ACHN (cell line): ENCODE measurements around the gene SUGCT.

Source experiments
- DNase-seq: peaks from one replicate; pipeline ENCODE4 v3.0.0-alpha.2; 2015
- in situ Hi-C: cut with HindIII; loops from 2 replicates; pipeline ENCODE4 v1.10.0; 2017; ENCODE audit warnings: low sequenced_read_pairs, low pct_ligation_motif_present, low pct_unique_long_range_greater_than_20kb

The SUGCT gene

DNA sequence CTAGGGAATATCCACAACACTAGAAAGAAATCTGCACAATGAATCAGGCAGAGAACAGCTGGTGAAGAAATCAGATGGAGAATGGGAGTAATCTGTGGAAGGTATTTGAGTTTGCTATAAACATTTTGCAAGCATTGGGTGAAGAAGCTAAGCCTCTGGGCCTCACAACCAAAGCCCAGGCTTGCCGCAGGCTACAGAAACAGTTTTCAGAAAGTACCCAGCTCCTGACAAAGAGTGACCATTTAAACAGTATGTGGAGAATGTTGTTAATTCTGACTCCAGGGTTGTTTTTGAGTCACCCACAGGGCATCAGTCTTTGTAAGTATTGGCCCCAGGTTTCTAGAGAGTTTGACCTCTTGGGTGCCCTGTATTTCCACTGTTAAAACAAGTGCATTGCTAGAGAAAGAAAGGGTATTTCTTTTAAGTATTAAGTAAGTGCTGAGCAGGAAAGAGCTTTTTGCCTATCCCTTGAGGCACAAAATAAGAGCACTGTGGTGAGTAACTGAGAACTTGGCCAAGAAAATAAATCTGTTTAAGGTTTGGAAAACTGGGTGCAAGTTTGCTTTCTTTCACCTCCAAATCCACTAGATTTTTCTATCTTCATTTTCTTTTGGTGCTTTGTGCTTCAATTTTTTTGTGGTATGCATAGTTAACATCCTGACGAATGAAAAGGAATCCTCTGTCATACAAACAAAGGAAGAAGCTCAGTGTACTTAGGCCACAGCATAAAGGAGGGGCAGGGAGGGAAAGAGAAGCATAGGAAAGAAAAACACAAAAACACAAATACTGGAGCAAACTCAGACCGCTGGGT lies 691.8 kb downstream of the SUGCT start:
- no peak for DNase-seq
- in situ Hi-C loops: no loop called here

- in situ Hi-C loops: no loop called here
- DNase-seq: no peak
These were observed 692.6 kb downstream of the SUGCT start for GRCh38 chr7:40827222-40828085.

- in situ Hi-C loops: no loop called here
- DNase-seq: no peak
These were observed 694.1 kb downstream of the SUGCT start for GRCh38 chr7:40828686-40829600.

DNA sequence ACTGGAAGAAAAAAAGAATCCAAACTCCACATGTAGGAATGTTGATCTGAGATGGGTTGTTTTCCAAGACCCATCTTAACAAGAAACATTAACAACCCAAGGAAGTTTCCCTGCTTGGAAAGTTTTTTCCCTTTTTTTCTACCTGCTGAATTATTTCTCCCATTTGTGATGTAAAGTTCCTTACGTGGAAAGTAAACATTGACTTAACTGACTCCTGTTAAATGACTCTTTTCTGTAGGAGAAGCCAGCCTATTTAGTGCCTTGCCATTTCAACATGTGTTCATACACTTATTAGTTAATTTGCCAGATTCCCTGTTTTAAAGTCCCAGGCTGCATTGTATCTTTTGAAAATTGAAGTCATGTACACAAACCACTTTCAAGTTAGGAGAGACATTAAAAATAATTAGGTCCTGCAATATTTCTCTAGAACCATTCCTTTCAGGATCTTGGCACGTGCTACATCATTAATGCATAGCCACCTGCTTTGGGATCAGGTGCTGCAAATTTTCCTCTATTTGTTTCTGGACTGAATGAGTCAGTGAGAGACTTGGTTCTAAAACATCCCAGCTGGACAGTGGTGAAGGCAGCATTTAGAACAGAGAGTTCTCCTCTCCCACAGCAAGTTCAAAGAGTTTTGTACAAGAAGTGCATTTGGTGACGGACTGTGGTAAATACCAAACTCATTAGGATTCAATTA lies 698.5 kb downstream of the SUGCT start:
- DNase-seq: no peak
- in situ Hi-C loops: no loop called here

GRCh38 chr7:40833888-40834234 lies 699.1 kb downstream of the SUGCT start:
- in situ Hi-C loops: no loop called here

DNA sequence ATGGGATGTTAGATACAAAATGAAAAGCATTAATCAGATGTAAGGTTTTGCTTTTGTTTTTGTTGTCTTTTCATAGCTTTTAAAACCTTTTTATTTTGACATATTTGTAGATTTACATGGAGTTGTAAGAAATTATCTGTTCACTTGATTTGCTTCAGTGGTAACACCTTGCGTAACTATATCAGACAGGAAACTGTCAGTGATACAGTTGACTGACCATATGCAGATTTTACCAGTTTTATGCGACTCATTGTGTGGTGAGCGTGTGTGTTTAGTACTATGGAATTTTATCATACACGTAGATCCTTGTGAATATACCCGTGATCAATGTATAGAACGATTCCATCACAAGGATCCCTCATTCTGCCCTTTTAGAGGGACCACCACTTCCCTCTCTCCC lies 701.4 kb downstream of the SUGCT start:
- in situ Hi-C loops: no loop called here
- DNase-seq: no peak

More at GRCh38 chr7:40833888-40834234, 699.1 kb downstream of the SUGCT start:
- DNase-seq: peak; percentile 37

- no peak for DNase-seq
- in situ Hi-C loops: no loop called here
These were observed 705.1 kb downstream of the SUGCT start for GRCh38 chr7:40839881-40840280.

DNA sequence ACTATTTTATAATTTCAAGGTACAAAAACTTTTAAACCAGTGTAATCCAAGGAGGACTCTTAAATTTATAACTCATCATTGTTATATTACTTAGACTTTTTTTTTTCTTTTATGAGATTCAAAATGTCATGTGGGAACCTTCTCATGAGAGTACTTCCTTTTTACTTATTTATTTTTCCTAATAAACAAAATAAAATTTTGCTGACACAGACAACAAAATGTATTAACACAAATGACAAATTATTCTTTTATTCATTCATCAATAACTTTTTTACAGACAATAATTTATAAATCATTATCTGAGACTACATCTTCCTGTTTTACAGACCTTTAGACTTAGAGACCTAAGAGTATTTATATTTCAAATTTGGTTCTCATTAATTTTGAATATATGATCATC lies 706.2 kb downstream of the SUGCT start:
- in situ Hi-C loops: no loop called here
- no peak for DNase-seq

DNA sequence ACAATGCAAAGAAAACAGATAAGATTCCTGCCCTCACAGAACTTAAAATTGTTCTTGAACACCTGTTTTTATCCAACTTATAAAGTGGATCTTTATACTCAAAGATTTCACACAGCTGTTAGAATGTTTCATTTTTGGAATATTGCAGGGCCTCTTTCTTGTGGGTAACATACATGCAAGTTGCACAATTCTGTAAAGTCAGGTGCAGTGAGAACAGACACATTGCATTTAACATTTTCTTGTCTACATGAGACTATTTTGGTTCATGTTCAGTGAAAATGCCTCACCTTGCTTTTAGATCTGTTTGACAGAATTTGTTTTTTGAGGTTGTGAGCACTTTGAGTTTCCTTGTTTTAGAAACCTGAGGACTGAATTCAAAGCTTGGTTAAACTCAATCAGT lies 707.8 kb downstream of the SUGCT start:
- in situ Hi-C loops: no loop called here
- DNase-seq: no peak

GRCh38 chr7:40843338-40843985 lies 708.7 kb downstream of the SUGCT start:
- no peak for DNase-seq

DNA sequence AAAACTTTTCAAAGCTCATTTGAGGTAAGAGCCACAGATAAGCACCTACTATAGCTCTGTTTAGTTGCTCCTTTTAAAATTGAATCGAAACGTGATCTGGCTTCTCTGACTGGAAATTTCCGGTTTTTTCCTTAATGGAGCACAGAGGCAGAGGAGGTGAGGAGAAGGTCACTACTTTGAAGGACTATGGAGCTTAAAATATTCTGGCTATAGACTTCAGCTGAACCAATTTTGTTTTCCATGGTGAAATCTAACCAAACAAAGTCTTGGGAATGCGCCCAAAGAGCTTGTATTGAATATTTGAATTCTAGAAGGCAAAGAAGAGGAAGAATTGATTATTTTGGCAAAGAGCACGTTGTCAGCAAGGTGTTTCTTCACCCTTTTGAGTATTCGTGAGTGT lies 711.1 kb downstream of the SUGCT start:
- in situ Hi-C loops: no loop called here
- DNase-seq: no peak

More at GRCh38 chr7:40843338-40843985, 708.7 kb downstream of the SUGCT start:
- in situ Hi-C loops: no loop called here

- DNase-seq: no peak
- in situ Hi-C loops: no loop called here
These were observed 713.1 kb downstream of the SUGCT start for GRCh38 chr7:40847921-40848320.

- in situ Hi-C loops: no loop called here
- DNase-seq: no peak
These were observed 713.9 kb downstream of the SUGCT start for GRCh38 chr7:40848541-40849221.

- in situ Hi-C loops: no loop called here
- no peak for DNase-seq
These were observed 715.2 kb downstream of the SUGCT start for GRCh38 chr7:40850017-40850416.

DNA sequence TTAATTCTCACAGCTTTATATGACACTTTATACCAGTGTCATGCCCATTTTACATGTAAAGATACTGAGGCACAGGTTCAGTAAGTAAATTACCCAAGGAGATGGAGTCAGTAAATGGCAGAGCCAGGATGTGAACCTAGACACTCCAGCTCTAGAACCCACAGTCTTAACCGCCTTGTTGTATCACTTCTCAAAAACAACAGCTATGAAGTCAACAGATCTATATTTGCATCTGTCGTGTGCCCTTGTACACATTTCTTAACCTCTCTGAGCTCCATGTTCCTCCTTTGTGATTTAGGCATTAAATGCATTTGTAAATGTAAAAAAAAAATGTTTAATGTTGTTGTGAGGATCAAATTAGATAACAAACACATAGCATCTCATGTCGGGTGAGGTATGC lies 716.2 kb downstream of the SUGCT start:
- in situ Hi-C loops: no loop called here
- no peak for DNase-seq

DNA sequence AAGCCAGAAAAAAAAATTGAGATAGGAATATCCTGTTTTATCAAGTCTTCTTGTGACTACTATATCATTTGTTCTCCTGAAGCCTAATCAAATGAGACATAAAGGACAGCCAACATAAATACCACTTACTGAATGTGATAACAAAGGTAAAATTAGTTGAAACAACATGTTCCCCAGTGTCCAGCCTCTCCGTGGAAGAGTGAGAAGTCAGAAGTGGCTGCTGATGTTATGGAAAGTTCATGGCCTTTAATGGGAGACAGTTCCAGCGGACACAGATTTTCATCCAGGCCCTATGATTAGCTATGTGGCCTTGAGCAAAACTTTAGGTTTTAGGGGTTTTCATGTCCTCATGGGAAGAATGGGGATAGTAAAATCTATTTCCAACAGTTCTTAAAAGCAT lies 724.3 kb downstream of the SUGCT start:
- in situ Hi-C loops: no loop called here
- no peak for DNase-seq

GRCh38 chr7:40859965-40860543 lies 725.2 kb downstream of the SUGCT start:
- DNase-seq: no peak
- in situ Hi-C loops: no loop called here
